ENCODE data around the gene NRG4. TPM values are rescaled to one million over a fixed set of nuclear protein-coding genes. Genes with fewer than 3 reads are reported as not detected.

The NRG4 gene
- polyA plus RNA-seq, 1 experiment = not detected

- no peak for TF ChIP-seq CTCF (IDR thresholded peaks at IDR 0.05; ENCODE audit: low read depth, low read length)
- Histone ChIP-seq H3K27ac (ENCODE audit: low read depth, low read length) (peak overlapping the region; percentile 83), H3K4me3 (ENCODE audit: low read depth, low read length) (no peak overlapping the region), H3K27me3 (ENCODE audit: control insufficient read depth, insufficient read depth, low read length) (no peaks in the 10 kb centered on the region), H3K9me3 (ENCODE audit: control insufficient read depth, insufficient read depth, low read length) (no peaks in the 10 kb centered on the region)
- POLR2A ChIA-PET = no interaction called here
- CTCF ChIA-PET = no interaction called here
- peak; percentile 77 for DNase-seq (ENCODE audit: low read depth, low spot score)
These were observed 120.3 kb downstream of the NRG4 start for GRCh38 chr15:75891895-75892294.

Small RNAs within 50 kb of the gene (small RNA-seq; reads per million reads assigned to genes)
- not detected for gene RN7SL510P (ENCODE audit: insufficient read length, low read depth)

Other genes with a start within 250 kb of the NRG4 start
- 41.7 and 56.8 TPM in 2 replicates for gene UBE2Q2, start 169.0 kb downstream of the NRG4 start, polyA plus RNA-seq (2011; rRNA removed)
- gene FBXO22, start 108.5 kb downstream of the NRG4 start, polyA plus RNA-seq (2011; rRNA removed) = 59.8 and 68.7 TPM in 2 replicates
- gene TMEM266, start 47.6 kb upstream of the NRG4 start, polyA plus RNA-seq (2011; rRNA removed) = 0.05 TPM in 1 of 2 replicates, not detected in the other

Measured in AG04450 (cell line).